NCI-H748 (cell line): Measurements from ENCODE around the gene LGALS1.
"Not testable (repeated sequence)": the region's sequence is repeated elsewhere in the genome, so short reads cannot be mapped to it uniquely, and the experiment has no call there.

ENCODE experiments used
- DNase-seq: peaks from one replicate; lab custom pipeline; 2025; ENCODE audit not compliant: unreplicated experiment; lab: John Stamatoyannopoulos, UW

Gene LGALS1

DNA sequence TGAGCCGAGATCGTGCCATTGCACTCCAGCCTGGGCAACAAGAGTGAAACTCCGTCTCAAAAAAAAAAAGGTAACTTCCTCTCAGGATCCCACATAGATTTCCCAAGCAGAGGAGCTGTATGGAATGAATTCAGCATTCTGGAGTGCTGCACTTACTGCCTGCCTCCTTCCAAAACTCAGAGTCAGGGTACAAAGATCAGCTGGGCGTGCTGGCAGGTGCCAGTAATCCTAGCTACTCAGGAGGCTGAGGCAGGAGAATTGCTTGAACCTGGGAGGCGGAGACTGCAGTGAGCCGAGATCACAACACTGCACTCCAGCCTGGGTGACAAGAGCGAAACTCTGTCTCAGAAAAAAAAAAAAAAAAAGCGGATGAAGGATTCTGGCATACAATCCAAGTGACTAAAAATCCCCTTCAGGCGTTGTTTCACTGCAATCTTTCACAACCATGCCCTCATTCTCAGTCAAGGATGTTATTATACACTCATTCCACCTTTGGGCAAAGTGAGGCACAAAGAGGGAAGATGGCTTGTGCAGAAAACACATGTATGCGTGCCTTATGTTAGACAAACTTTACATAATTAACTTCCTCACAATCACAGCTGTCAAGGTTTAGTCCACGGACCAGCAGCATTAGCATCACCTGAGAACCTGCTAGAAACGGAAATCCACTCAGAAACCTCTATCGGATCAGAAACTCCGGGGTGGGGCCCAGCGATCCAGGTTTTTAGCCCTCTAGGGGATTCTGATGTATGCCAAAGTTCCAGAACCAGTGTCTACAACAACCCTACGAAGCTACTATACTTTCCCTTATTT is 9.6 kb downstream of the LGALS1 start:
- DNase-seq: no peak

DNA sequence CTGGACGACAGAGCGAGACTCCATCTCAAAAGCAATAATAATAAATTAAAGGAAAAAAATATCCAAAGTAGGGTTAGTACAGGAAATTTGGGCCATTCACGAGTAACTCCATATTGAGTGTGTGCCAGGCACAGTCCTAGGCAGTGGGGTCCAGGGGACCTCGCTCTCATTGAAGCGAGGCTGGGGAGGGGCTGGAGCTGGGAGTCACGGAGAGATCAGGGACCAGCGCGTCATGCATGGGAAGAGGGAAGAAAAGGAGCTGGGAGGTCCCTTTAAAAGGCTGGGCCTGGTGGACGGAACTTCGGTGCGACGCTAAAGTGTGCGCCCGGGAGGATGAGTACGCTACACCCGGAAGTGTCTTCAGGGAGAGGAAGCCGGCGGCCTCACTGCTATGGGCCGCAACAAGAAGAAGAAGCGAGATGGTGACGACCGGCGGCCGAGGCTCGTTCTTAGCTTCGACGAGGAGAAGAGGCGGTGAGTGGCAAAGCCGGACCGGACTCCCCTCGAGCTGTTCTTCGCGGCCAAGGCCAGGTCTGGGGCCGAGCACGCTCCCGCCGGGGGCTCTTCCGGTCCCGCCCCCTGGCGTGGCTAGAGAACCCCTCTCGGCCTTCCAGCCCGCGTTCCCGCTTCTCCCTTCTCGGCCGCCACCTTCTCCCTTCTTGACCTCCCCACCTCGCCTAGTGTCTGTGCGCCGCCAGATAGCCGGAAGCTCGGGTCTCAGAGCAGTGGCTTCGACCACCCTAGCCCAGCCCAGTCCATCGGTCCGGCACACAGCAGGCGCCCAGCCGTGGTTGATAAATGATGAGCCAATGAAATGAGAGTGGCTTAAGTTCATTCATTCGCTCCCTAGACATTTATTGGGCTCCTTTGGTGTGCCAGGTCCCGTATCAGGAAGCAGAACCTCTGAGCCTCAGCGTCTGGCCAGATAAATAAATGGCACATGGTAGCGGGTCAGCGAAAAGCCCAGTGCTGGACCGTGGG is 10.9 kb downstream of the LGALS1 start, which contains the start of gene NOL12:
NOL12 (plus strand) TSS at position 342 of the 981 bp plus-strand sequence; CDS start at position 392, 50 bp downstream.
- DNase-seq: peak; percentile 84

DNA sequence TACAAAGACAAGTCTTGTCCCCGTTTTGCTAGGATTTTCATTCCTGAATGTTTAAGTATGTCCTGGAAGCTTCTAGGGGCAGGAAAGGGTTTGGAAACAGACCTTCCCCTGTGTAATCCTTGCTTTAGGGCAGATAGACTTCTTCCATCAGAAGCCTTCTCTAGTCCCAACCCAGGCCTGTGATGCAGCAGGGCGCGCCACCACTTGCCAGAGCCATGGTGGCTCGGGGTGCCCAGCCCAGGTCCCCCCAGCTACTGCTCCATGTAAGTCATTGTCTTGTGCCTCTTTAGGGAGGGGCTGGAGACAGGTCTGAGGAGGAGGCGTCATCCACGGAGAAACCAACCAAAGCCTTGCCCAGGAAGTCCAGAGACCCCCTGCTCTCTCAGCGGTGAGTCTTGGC is 15.0 kb downstream of the LGALS1 start:
- no peak for DNase-seq

DNA sequence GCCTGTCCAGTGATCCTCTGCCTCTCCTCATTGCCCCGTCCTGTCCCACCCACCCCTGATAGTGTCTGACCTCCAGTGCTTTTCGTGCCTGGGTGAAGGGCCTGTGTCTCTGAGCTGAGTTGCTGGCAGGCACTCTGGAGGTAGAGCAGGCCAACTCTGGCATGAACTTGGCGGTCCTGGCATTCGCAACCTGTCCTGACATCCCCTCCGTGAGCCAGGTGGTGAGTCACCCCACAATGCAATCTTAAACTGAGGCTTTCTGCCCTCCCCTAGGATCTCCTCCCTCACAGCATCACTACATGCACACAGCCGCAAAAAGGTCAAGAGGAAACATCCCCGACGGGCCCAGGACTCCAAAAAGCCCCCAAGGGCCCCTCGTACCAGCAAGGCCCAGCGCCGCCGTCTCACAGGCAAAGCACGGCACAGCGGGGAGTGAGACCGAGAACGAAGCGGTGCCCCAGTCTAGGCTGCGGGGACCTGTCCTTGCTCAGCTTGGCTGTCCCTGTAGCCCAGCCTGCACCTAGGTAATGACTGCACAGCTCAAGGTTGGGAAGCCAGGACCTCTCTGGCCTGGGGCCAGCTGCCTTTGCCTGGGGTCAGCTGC is 15.6 kb downstream of the LGALS1 start:
- DNase-seq: no peak

DNA sequence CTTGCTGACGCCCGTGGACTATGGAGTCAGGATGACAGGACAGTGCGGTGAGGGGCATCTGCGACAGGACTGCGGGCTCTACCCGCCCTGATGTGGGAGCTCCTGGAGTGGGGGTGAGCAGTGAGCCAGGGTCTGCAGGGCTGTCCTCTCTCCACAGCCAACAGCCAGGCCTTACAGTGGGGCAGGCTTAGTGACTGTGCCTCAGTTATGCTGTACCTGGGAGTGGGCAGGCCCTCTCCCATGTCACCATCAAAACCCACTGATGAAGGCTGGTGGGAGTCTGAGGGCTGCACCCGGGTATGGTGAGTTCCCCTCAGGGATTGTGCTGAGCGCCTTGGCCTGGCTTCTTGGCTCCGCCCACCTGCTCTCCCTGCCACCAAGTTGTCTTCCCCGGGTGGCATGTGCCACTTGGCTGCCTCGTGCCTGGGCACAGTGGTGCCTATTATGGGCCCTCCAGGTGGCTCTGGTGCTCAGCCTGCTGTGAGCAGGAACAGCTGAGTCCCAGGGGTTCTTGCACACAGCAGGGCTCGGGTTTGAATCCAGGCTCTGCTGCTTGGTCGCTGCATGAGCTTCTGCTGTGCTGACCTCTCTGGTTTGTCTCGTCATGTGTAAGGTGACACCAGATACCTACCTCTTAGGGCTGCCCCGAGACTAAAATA is 17.3 kb downstream of the LGALS1 start:
- no peak for DNase-seq

DNA sequence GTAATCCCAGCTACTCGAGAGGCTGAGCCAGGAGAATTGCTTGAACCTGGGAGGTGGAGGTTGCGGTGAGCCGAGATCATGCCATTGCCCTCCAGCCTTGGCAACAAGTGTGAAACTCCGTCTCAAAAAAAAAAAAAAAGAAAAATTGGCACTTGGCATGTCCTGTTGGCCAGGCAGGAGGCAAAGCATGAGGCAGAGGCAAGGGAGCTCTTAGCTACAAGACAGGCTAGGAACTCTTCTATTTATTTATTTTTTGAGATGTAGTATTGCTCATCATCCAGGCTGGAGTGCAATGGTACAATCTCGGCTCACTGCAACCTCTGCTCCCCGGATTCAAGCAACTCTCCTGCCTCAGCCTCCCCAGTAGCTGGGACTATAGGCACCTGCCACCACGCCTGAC is 18.7 kb downstream of the LGALS1 start:
- DNase-seq: not testable (repeated sequence)

DNA sequence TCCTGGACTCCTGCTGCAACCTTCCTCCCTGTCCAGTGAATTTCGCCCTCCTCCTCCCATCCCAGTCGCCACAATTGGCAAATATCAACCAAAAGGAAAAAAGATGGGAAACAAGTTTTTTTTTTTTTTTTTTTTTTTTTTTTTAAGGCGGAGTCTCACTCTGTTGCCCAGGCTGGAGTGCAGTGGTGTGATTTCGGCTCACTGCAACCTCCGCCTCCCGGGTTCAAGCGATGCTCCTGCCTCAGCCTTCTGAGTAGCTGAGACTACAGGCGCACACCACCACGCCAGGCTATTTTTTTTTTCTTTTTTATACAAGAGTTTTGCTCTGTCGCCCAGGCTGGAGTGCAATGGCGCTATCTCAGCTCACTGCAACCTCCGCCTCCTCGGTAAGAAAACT is 20.8 kb downstream of the LGALS1 start:
- DNase-seq: not testable (repeated sequence)

DNA sequence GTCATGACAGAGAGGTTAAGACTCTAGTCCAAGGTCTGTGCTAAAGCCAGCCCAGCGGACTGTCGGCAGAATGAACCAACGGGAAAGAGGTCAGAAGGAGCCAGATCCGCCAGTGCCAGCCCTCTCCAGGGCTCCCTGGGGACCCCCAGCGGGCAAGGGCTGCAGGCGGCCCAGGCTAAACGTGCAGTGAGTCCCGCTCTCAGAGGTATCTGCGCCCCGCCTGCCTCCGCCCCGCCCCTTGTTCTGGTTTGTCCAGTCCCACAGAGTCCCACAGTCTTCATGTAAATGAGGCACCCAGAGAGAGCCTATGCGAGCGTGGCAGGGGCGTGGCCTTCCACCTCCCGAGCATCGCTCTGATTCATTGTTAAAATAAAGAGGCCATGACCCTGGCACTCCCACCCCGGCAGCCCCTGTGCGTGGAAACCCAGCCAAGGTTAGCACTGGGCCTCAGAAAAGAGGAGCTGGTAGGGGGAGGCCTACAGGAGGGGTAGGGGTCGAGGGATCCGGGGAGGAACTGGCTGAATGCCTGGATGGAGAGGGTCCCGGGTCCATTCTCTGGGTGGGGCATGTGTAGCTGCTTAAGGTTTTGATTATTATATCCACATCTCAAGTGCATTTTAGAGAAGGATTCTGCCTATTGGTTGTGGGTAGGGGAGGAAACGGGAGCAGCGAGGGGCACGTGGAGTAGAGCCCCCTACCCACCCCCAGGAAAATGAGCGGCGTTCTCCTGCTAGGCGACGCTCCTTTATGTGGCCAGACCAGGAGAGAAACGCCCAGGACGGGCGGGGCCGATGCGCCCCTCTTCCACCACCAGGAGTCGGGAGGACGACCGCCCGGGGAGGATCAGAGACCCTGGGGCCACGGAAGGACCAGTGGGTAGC is 21.5 kb downstream of the LGALS1 start, which contains the start of gene TRIOBP:
TRIOBP (plus strand) TSS at position 392 of the 881 bp plus-strand sequence. CDS start 4,318 bp downstream, outside the sequence.
- peak; percentile 95 for DNase-seq

DNA sequence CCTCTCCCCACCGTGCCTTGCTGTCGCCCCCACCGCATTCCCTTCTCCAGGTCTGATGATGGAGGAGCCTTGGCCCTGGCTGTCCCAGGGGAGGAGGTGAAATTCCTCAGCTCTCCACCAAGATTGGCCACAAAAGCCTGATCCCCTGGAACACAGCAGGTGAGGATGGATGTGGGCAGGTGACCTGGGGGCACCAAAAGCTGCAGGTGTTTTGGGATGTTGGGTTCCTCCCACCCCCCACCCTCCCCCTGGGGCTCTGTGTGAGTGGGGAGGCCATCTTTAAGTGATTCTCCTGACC is 22.1 kb downstream of the LGALS1 start:
- no peak for DNase-seq

DNA sequence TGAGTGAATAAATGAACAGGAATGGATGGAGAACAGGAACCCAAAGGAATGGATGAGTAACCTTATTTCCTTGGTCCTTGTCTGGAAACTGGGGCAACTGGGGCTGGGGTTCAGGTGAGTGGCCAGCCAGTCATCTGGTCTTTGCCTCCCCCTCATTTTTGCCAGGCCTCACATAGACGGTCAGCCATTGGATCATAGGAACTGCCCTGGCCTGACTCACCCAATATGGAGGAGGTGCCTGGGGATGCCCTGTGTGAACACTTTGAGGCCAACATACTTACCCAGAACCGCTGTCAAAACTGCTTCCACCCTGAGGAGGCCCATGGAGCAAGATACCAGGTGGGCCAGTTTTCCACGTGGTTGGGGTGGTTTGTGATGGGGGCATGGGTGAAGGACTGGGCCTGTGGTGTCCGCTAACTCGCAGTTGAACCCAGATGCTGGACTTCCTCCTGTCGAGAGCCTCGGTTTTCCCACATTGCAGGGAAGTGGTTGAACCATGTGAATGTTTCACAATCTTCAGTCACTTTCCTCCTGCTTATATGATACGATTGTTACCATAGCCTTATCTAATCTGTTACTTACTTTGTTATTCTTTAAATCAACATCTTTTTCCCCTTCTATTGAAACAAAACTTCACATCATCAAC is 25.8 kb downstream of the LGALS1 start:
- DNase-seq: no peak

DNA sequence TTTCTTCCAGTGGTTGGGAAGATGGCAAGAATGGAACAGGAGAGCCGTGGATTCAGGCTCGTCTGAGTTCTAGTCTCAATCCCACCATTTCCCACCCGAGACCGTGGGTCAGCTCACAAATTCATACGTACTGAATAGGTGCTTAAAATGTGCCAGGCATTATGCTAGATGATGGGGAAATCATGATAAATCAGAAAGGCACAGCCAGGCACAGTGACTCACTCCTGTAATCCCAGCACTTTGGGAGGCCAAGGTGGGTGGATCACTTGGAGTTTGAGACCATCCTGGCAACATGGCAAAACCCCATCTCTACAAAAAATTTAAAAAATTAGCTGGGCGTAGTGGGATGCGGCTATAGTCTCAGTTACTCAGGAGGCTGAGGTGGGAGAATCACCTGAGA is 28.5 kb downstream of the LGALS1 start:
- no peak for DNase-seq

DNA sequence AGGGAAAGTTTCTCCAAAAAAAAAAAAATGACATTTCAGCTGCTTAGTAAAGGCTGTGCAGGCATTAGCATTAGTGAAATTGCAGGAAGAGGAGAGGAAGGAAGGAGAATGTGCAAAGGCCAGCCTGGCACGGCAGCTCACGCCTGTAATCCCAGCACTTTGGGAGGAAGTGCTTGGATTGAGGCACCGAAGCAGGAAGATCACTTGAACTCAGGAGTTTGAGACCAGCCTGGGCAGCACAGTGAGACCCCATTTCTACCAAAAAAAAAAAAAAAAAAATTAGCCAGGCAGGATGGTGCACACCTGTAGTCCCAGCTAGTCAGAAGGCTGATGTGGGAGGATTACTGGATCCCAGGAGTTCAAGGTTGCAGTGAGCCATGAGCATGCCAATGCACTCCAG is 29.2 kb downstream of the LGALS1 start:
- DNase-seq: no peak

DNA sequence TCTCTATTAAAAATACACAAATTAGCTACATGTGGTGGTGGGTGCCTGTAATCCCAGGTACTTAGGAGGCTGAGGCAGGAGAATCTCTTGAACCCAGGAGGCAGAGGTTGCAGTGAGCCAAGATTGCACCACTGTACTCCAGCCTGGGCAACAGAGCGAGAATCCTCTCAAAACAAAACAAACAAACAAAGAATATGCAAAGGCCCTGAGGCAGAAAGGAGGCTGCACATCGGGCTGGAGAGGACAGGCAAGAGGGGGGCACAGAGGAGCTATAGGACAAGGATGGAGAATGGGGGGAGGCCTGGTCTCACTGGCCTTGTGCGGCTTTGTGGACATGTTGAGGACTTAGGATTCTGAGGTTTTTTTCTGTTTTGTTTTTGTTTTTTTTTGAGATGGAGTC is 29.8 kb downstream of the LGALS1 start:
- no peak for DNase-seq

DNA sequence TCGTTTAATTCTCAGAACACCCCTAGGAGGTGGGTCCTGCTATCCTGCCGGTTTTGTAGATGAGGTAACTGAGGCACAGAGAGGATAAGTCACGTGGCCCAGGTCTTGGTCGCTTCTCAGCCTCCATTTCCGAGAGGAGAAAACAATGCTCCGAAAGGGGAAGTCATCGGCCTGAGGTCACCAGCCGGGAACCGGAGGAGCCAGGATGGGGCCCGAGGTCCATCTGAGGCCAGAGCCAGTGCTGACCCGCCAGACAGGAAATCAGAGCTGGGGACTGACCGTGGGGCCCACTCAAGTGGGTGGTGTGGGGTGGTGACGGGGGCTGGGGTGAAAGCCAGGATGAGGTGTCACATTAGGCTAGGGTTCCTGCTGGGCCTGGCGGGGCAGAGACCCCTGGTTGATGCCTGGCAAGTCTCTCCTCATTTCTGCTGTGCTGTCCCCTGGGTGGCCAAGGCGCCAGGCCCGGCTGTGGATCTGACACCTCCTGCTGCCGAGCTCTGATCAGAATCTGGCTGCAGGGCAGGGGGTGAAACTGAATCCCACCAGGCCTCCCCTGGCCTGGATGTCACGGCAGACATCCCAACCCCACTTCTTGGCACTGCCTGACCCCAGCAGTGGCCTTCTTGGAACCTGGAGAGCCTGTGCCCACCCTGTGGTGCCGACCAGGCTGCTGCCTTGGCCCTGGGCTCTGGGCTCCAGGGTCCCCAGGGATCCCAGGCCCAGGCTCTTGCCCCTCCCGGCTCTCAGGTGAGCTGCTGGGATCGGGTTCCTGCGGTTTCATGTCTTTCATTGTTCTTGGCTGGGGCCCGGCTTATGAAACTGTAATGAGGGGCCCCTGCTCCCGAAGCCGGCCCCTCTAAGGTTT is 33.4 kb downstream of the LGALS1 start:
- no peak for DNase-seq

DNA sequence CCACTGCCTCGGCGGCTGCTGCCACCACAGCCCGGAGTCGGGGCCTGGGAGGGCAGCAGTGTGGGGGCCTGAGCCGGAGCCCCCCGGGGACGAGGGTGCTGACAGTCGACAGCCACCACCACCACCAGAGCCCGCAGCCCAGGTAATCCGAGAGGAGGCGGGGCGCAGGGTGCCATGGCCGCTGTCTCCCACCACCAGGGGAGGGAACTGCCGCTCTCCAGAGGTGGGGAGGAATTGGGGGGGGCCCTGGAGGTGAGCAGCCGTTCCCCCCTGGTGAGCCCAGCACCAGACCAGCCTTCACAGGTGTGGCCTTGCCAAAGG is 34.0 kb downstream of the LGALS1 start:
- no peak for DNase-seq

DNA sequence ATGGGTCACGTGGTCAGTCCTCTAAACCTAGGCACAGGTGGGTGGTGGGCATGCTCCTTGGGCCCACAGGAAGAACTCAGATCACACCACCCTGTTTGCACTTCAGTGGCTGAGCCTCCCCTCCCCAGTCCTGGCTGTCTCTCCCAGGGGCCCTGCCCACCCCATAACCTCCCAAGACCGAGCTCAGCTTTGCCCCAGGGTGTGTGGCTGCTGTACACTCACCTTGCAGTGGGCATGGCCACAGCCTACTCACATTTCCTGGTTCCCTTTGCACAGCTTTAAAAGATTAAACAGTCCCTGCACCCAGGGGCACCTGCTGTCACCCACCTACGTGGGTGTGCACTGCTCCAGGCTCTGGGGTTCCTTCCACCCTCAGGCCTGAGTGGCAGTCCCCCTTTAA is 35.2 kb downstream of the LGALS1 start:
- DNase-seq: no peak

DNA sequence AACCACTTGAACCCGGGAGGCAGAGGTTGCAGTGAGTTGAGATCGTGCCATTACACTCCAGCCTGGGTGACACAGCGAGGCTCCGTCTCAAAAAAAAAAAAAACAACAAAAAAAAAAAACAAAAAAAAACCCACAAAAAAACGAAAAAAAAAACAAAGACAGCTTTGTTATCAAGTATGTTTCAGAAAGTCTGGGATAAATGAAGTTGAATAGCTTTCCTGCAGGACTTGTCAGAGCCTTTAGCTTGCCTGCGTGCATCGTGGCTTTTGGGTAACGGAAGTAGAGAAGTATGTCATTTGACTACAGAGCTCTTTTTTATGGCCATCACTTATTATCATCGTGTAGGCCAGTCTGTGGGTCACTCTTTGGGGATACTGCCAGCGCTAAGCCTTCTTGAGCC is 36.1 kb downstream of the LGALS1 start:
- no peak for DNase-seq

DNA sequence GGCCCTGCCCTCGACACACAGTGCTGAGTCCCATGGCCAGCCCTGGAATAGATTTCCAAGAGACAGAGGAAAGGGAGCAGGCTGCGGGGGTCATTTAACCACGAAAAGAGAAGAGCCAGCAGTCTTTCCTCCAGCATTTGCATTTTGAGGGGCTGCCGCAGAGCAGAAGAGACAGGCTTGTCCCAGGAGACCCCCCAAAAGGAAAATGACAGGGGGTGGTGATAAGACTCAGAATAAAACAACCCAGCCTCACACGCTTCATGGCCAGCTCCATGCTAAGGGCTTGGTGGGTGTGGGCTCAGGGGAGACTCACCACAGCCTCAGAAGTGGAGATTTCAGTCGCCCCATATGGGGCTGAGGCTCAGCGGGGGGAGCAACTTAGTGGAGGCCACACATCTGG is 38.3 kb downstream of the LGALS1 start:
- no peak for DNase-seq

DNA sequence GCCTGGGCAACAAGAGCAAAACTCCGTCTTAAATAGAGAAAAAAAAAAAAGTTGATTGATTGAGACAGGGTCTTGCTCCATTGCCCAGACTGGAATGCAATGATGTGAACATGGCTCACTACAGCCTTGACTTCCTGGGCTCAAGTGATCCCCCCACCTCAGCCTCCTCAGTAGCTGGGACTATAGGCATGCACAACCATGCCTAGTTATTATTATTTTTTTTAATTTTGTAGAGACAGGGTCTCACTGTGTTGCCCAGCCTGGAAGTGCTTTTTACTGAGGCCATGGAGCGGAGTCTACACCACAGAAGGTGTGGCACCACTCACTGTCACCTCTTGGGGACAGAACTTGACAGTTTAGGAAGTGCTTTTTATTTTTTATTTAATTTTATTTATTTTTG is 39.2 kb downstream of the LGALS1 start:
- no peak for DNase-seq
